Erythroblast (primary cell): ENCODE measurements around the gene AMPD3.

Experiments
- GATA1 ChIP-seq: IDR thresholded peaks from 2 replicates; pipeline ENCODE4 v1.6.1; 2011; ENCODE audit warnings: low read depth, mild to moderate bottlenecking, control low read depth, low read length, moderate library complexity
- POLR2A ChIP-seq: IDR thresholded peaks from 2 replicates; pipeline ENCODE4 v1.6.1; 2011; ENCODE audit warnings: mild to moderate bottlenecking, low read length

DNA sequence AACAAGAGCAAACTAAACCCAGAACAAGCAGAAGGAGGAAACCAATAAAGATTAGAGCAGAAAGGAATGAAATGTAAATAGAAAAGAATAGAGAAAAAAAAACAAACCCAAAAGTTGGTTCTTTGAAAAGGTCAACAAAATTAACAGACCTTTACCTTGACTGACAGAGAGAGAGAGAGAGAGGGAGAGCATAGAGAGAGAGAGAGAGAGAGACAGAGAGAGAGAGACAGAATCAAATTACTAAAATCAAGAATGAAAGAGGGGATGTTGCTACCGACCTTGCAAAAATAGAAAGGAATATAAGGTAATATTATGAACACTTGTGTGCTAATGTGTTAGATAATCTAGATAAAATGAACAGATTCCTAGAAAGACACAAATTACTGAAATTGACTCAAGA lies 22.6 kb upstream of the AMPD3 start:
- no peak for TF ChIP-seq POLR2A
- TF ChIP-seq GATA1 = no peak
